H1 (cell line): ENCODE results near the gene EIPR1. TPM values are rescaled to one million over a fixed set of nuclear protein-coding genes. Genes with fewer than 3 reads are reported as not detected.

ENCODE experiments used
- CTCF ChIA-PET: fragments of 300-600 bp; sonication (Branson Sonifier 250); formaldehyde crosslinking; loops from one replicate; lab custom pipeline; 2021; ENCODE audit not compliant: partially characterized antibody; lab: Charles Lee
- POLR2A ChIA-PET: fragments of 300-600 bp; sonication (Branson Sonifier 250); formaldehyde crosslinking; loops from one replicate; lab custom pipeline; 2021; ENCODE audit warnings: inconsistent platforms; ENCODE audit not compliant: partially characterized antibody; lab: Charles Lee
- DNase-seq, 2 experiments: peaks; one replicate each; pipeline versions ENCODE4 v3.0.0 to v3.0.0-alpha.2; 2010 to 2022; ENCODE audit warnings: low spot score in 2 of 2, low read depth in 1 of 2, mixed read lengths in 1 of 2
- FAIRE-seq: peaks from 2 replicates; lab custom pipeline; 2011; peaks lifted over from hg19 to GRCh38; lab: Jason Lieb, UNC
- H2AFZ ChIP-seq: 2 replicates; pipeline ENCODE4 v1.8.1; 2012; ENCODE audit warnings: low read length, inconsistent platforms
- H2AK5ac ChIP-seq: 2 replicates; pipeline ENCODE4 v1.6.1; 2013; ENCODE audit warnings: low read depth, low read length
- H2BK120ac ChIP-seq: replicated peaks from 2 replicates; pipeline ENCODE3; 2013; ENCODE audit warnings: low read depth, low read length, inconsistent platforms
- H2BK12ac ChIP-seq: 2 replicates; pipeline ENCODE4 v1.6.1; 2013; ENCODE audit warnings: low read depth, low read length
- H2BK15ac ChIP-seq: 2 replicates; pipeline ENCODE4 v1.6.1; 2013; ENCODE audit warnings: low read length
- H2BK20ac ChIP-seq: 2 replicates; pipeline ENCODE4 v1.6.1; 2013; ENCODE audit warnings: low read length
- H2BK5ac ChIP-seq: 2 replicates; pipeline ENCODE4 v1.6.1; 2013; ENCODE audit warnings: low read depth, low read length
- H3K14ac ChIP-seq: 2 replicates; pipeline ENCODE4 v1.6.1; 2013; ENCODE audit warnings: inconsistent platforms; ENCODE audit not compliant: insufficient read length
- H3K18ac ChIP-seq: 2 replicates; pipeline ENCODE4 v1.6.1; 2013; ENCODE audit warnings: low read length; ENCODE audit errors: extremely low read depth
- H3K23ac ChIP-seq: 2 replicates; pipeline ENCODE4 v1.6.1; 2013; ENCODE audit warnings: inconsistent platforms; ENCODE audit not compliant: insufficient read length
- H3K23me2 ChIP-seq: 2 replicates; pipeline ENCODE4 v1.6.1; 2013; ENCODE audit warnings: low read depth, low read length
- H3K27ac ChIP-seq: 2 replicates; pipeline ENCODE4 v1.6.1; 2011; ENCODE audit warnings: low read depth, low read length, inconsistent platforms
- H3K27me3 ChIP-seq, 4 experiments: replicated peaks in 1 of 4; 1 replicate in 1 of 4; 2 replicates in 3 of 4; pipeline versions ENCODE4 v1.6.1 to v1.8.1; 2011 to 2013; ENCODE audit warnings: low read length in 3 of 4, mild to moderate bottlenecking in 3 of 4, inconsistent platforms in 2 of 4, mixed read lengths in 2 of 4, moderate library complexity in 1 of 4; ENCODE audit not compliant: control insufficient read depth in 3 of 4, insufficient read depth in 3 of 4; ENCODE audit errors: extremely low read depth in 1 of 4
- H3K36me3 ChIP-seq, 4 experiments: 2 replicates each; pipeline versions ENCODE4 v1.6.1 to v1.8.1; 2011 to 2013; ENCODE audit warnings: mild to moderate bottlenecking in 4 of 4, low read length in 3 of 4, moderate library complexity in 2 of 4, control low read depth in 1 of 4, inconsistent platforms in 1 of 4; ENCODE audit not compliant: insufficient read depth in 4 of 4, control insufficient read depth in 2 of 4
- H3K4ac ChIP-seq: replicated peaks from 2 replicates; pipeline ENCODE3; 2013; ENCODE audit warnings: low read length, low read depth, mixed read lengths, inconsistent platforms; ENCODE audit not compliant: insufficient read length
- H3K4me1 ChIP-seq, 4 experiments: replicated peaks in 1 of 4; 1 replicate in 1 of 4; 2 replicates in 3 of 4; pipeline versions ENCODE4 v1.6.1 to v1.8.1; 2011 to 2013; ENCODE audit warnings: low read length in 3 of 4, inconsistent platforms in 2 of 4, mixed read lengths in 1 of 4; ENCODE audit not compliant: insufficient read depth in 4 of 4, control insufficient read depth in 3 of 4
- H3K4me2 ChIP-seq, 2 experiments: 2 replicates each; pipeline versions ENCODE4 v1.6.1 to v1.8.1; 2011 to 2013; ENCODE audit warnings: low read depth in 2 of 2, low read length in 2 of 2, control low read depth in 1 of 2, inconsistent platforms in 1 of 2, mild to moderate bottlenecking in 1 of 2; ENCODE audit not compliant: insufficient read depth in 1 of 2
- H3K4me3 ChIP-seq, 4 experiments: fragments of 200-600, 300-600 bp in 1 of 4; sonication (generic), shearing (Covaris generic), sonication (Bioruptor Twin) in 1 of 4; 2 replicates each; pipeline versions ENCODE4 v1.5.1 to v1.8.1; 2011 to 2016; ENCODE audit warnings: low read length in 4 of 4, low read depth in 3 of 4, control low read depth in 2 of 4, inconsistent platforms in 2 of 4, mild to moderate bottlenecking in 2 of 4, mixed read lengths in 1 of 4, moderate library complexity in 1 of 4; ENCODE audit not compliant: insufficient read depth in 2 of 4; ENCODE audit errors: extremely low read depth in 1 of 4
- H3K56ac ChIP-seq: replicated peaks from 2 replicates; pipeline ENCODE3; 2013; ENCODE audit warnings: low read depth, mild to moderate bottlenecking, mixed read lengths, low read length, inconsistent platforms; ENCODE audit not compliant: insufficient read length
- H3K79me1 ChIP-seq: 2 replicates; pipeline ENCODE4 v1.6.1; 2013; ENCODE audit warnings: low read depth, low read length, control low read depth
- H3K79me2 ChIP-seq, 2 experiments: 2 replicates each; pipeline versions ENCODE4 v1.6.1 to v1.8.1; 2012 to 2013; ENCODE audit warnings: low read length in 2 of 2, mild to moderate bottlenecking in 2 of 2, inconsistent platforms in 1 of 2; ENCODE audit not compliant: insufficient read depth in 2 of 2, control insufficient read depth in 1 of 2
- H3K9ac ChIP-seq, 4 experiments: replicated peaks in 1 of 4; 1 replicate in 1 of 4; 2 replicates in 3 of 4; pipeline versions ENCODE4 v1.6.1 to v1.8.1; 2011 to 2013; ENCODE audit warnings: low read depth in 3 of 4, low read length in 3 of 4, control low read depth in 2 of 4, mild to moderate bottlenecking in 2 of 4, moderate library complexity in 2 of 4, inconsistent platforms in 1 of 4; ENCODE audit errors: extremely low read depth in 1 of 4
- H3K9me3 ChIP-seq, 2 experiments: 2 replicates each; pipeline versions ENCODE4 v1.6.1 to v1.8.1; 2012 to 2013; ENCODE audit warnings: mild to moderate bottlenecking in 2 of 2, moderate library complexity in 2 of 2, control low read depth in 1 of 2, inconsistent platforms in 1 of 2, low read depth in 1 of 2, low read length in 1 of 2, mixed read lengths in 1 of 2; ENCODE audit not compliant: insufficient read depth in 2 of 2
- H4K20me1 ChIP-seq, 2 experiments: replicated peaks in 1 of 2; 2 replicates each; pipeline versions ENCODE3 to v1.8.1; 2011 to 2013; ENCODE audit warnings: inconsistent platforms in 2 of 2, low read length in 2 of 2, mild to moderate bottlenecking in 1 of 2; ENCODE audit not compliant: insufficient read depth in 2 of 2, control insufficient read depth in 1 of 2
- H4K5ac ChIP-seq: 2 replicates; pipeline ENCODE4 v1.6.1; 2013; ENCODE audit warnings: low read length, low read depth, mixed read lengths, inconsistent platforms; ENCODE audit not compliant: insufficient read length
- H4K8ac ChIP-seq: 2 replicates; pipeline ENCODE4 v1.8.0; 2013; ENCODE audit warnings: mild to moderate bottlenecking, moderate library complexity, low read length, inconsistent platforms; ENCODE audit not compliant: insufficient read depth; ENCODE audit errors: extremely low read depth
- H4K91ac ChIP-seq: replicated peaks from 2 replicates; pipeline ENCODE3; 2013; ENCODE audit warnings: low read length, mixed read lengths, inconsistent platforms; ENCODE audit not compliant: insufficient read length
- FOSL1 ChIP-seq: IDR thresholded peaks from 2 replicates; pipeline ENCODE4 v1.6.1; 2011; ENCODE audit warnings: mild to moderate bottlenecking, low read depth, low read length, moderate library complexity; ENCODE audit not compliant: insufficient read depth
- KDM4A ChIP-seq: IDR thresholded peaks from one replicate; pipeline ENCODE4 v1.7.1; 2012; ENCODE audit warnings: low read depth, mild to moderate bottlenecking, moderate library complexity, low read length, inconsistent platforms; ENCODE audit not compliant: severe bottlenecking
- WGBS, 2 experiments: shearing (Covaris generic) in 1 of 2; methylation state at CpG; one replicate each; pipeline versions ENCODE4 v1.1.6 to v1.1.7; 2013 to 2015; ENCODE audit warnings: low lambda C conversion rate in 2 of 2, mixed read lengths in 2 of 2, inconsistent platforms in 1 of 2, low coverage in 1 of 2, missing lambda C conversion rate in 1 of 2; ENCODE audit not compliant: insufficient replicate concordance in 2 of 2, insufficient coverage in 1 of 2, insufficient read length in 1 of 2; ENCODE audit errors: extremely low coverage in 1 of 2, missing lambda C conversion rate in 1 of 2; 5-methylcytosine and 5-hydroxymethylcytosine counted together
- polyA plus RNA-seq, 7 experiments: library from polyadenylated mRNA; depleted of rRNA in 3 of 7; stranded (reverse) in 5 of 7; unstranded in 2 of 7; fragments of >200 nt in 5 of 7; fragments of 200-250 nt in 2 of 7; gene quantifications; 1 replicate in 5 of 7; 2 replicates in 1 of 7; 4 replicates in 1 of 7; pipeline versions ENCODE4 v1.2.1 to v1.2.3, GENCODE V29; 2011 to 2013; ENCODE audit warnings: missing spikeins in 2 of 7, mixed read lengths in 2 of 7
- total RNA-seq: library from RNA; stranded (reverse); fragmentation: NEBNext Ultra II Directional; extraction: Animal tissue kit (Norgen Biotek cat#: 25700); gene quantifications from 2 replicates; pipeline ENCODE4 v1.2.1, GENCODE V29; 2021

EIPR1 gene
- total and polyA plus RNA-seq, 2 of the 8 experiments (the other 6 are each of a cell fraction or from before 2014, with no cell fraction given), result 26.3 to 56.4 TPM

GRCh38 chr2:3160751-3161330, 216.8 kb downstream of the EIPR1 start:
- H2AFZ ChIP-seq, result no peak overlapping the region
- 91% methylated on average over 6 of the region's 6 CpGs; no CpG with 5 or more reads in 1 of the 2 experiments for WGBS, 2 experiments
- H3K4me1 ChIP-seq, result no peaks in the 10 kb centered on the region
- no peak overlapping the region for H3K18ac ChIP-seq
- H2AK5ac ChIP-seq, result no peak overlapping the region
- peaks cover 7 to 13% of the 10 kb centered on the region in 2 experiments; a peak in 3 of 4 replicates for H3K9me3 ChIP-seq
- H3K4me3 ChIP-seq, result no peak overlapping the region
- no peak for FAIRE-seq
- H2BK12ac ChIP-seq, result no peak overlapping the region
- no peak overlapping the region for H2BK15ac ChIP-seq
- H3K4ac ChIP-seq, result no peak overlapping the region
- no peaks in the 10 kb centered on the region for H3K27me3 ChIP-seq
- no peak overlapping the region for H4K8ac ChIP-seq
- H2BK120ac ChIP-seq, result no peak overlapping the region
- H2BK5ac ChIP-seq, result no peak overlapping the region
- H3K79me1 ChIP-seq, result no peaks in the 10 kb centered on the region
- no peak overlapping the region for H3K14ac ChIP-seq
- no peak overlapping the region for H3K56ac ChIP-seq
- no peaks in the 10 kb centered on the region for H3K36me3 ChIP-seq
- H3K79me2 ChIP-seq, result no peaks in the 10 kb centered on the region
- H3K23me2 ChIP-seq, result no peaks in the 10 kb centered on the region; the same call in 1 of the 2 replicates
- no peak overlapping the region for H3K27ac ChIP-seq
- no peak overlapping the region for H4K5ac ChIP-seq
- H4K20me1 ChIP-seq, result peaks cover 0 to 3% of the 10 kb centered on the region in 2 experiments
- ChIA-PET CTCF (interaction anchor here (0.6 kb wide), 1 partner anchor 40 kb away, joined by 3 read pairs; no protein-coding TSS in a partner anchor), POLR2A (no interaction called here)
- no peak overlapping the region for H3K9ac ChIP-seq
- DNase-seq, result no peak
- H2BK20ac ChIP-seq, result no peak overlapping the region
- H3K4me2 ChIP-seq, result no peak overlapping the region
- H4K91ac ChIP-seq, result no peak overlapping the region
- H3K23ac ChIP-seq, result no peak overlapping the region
- no peak for TF ChIP-seq FOSL1
- no peak for TF ChIP-seq KDM4A
